Hepatocyte (in vitro differentiated cells): ENCODE data around the gene NPIPB2. TPM values are rescaled to one million over a fixed set of nuclear protein-coding genes. Genes with fewer than 3 reads are reported as not detected.
A peak's percentile ranks its signal among the peaks of the same experiment; 100 is the strongest.
"Not testable (repeated sequence)": the region's sequence is repeated elsewhere in the genome, so short reads cannot be mapped to it uniquely, and the experiment has no call there.

Experiments
- DNase-seq: peaks from one replicate; pipeline ENCODE4 v3.0.0-alpha.2; 2016; ENCODE audit warnings: low spot score
- H2AFZ ChIP-seq: fragments of 200-600 bp; sonication (generic); 2 replicates; pipeline ENCODE4 v1.6.0; 2016; ENCODE audit warnings: antibody characterized with exemption, mild to moderate bottlenecking
- H3K27ac ChIP-seq: fragments of 200-600 bp; sonication (generic); 2 replicates; pipeline ENCODE4 v1.5.1; 2016; ENCODE audit warnings: mild to moderate bottlenecking
- H3K27me3 ChIP-seq: fragments of 200-600 bp; sonication (generic); 2 replicates; pipeline ENCODE4 v1.6.1; 2016
- H3K36me3 ChIP-seq: fragments of 200-600 bp; sonication (generic); replicated peaks from 2 replicates; pipeline ENCODE4 v1.5.1; 2016; ENCODE audit warnings: low read depth; ENCODE audit not compliant: insufficient read depth
- H3K4me1 ChIP-seq: fragments of 200-600 bp; sonication (generic); 2 replicates; pipeline ENCODE4 v1.5.1; 2016; ENCODE audit warnings: mild to moderate bottlenecking, moderate library complexity; ENCODE audit not compliant: insufficient read depth
- H3K4me2 ChIP-seq: fragments of 200-600 bp; sonication (generic); 2 replicates; pipeline ENCODE4 v1.6.0; 2016
- H3K4me3 ChIP-seq: fragments of 200-600 bp; sonication (generic); 2 replicates; pipeline ENCODE4 v1.5.1; 2016; ENCODE audit warnings: mild to moderate bottlenecking
- H3K79me2 ChIP-seq: fragments of 200-600 bp; sonication (generic); 2 replicates; pipeline ENCODE4 v1.6.0; 2017; ENCODE audit warnings: mild to moderate bottlenecking
- H3K9me2 ChIP-seq: fragments of 200-600 bp; sonication (generic); replicated peaks from 2 replicates; pipeline ENCODE4 v1.6.0; 2017; ENCODE audit warnings: mild to moderate bottlenecking; ENCODE audit not compliant: insufficient read depth
- H3K9me3 ChIP-seq: fragments of 200-600 bp; sonication (generic); 2 replicates; pipeline ENCODE4 v1.5.1; 2016; ENCODE audit warnings: low read depth, mild to moderate bottlenecking
- H4K20me1 ChIP-seq: fragments of 200-600 bp; sonication (generic); 2 replicates; pipeline ENCODE4 v1.6.0; 2016; ENCODE audit warnings: mild to moderate bottlenecking; ENCODE audit not compliant: insufficient read depth, poor library complexity, severe bottlenecking
- EZH2 ChIP-seq: fragments of 200-600 bp; sonication (generic); IDR thresholded peaks from 2 replicates; pipeline ENCODE4 v1.6.1; 2016; ENCODE audit warnings: antibody characterized with exemption, mild to moderate bottlenecking, borderline replicate concordance
- EZH2phosphoT487 ChIP-seq: fragments of 200-600 bp; sonication (generic); IDR thresholded peaks from one replicate; pipeline ENCODE4 v1.6.1; 2018; ENCODE audit warnings: antibody characterized with exemption, mild to moderate bottlenecking, low read depth, moderate library complexity; ENCODE audit not compliant: unreplicated experiment, severe bottlenecking
- WGBS: methylation state at CpG from one replicate; pipeline ENCODE4 v1.1.6; 2016; ENCODE audit warnings: low lambda C conversion rate; ENCODE audit errors: missing lambda C conversion rate; 5-methylcytosine and 5-hydroxymethylcytosine counted together
- polyA plus RNA-seq: library from polyadenylated mRNA; unstranded; fragments of >200 nt; fragmentation: Nextera tagmentation; extraction: Ambion mirVana; gene quantifications from 2 replicates; pipeline ENCODE4 v1.2.1, GENCODE V29; 2016
- total RNA-seq: library from RNA; depleted of rRNA; stranded (reverse); fragments of >200 nt; gene quantifications from 2 replicates; pipeline ENCODE4 v1.2.3, GENCODE V29; 2014
- TF ChIP-seq, protein P1 (sequence below): fragments of 200-600 bp; sonication (generic); IDR thresholded peaks from 2 replicates; pipeline ENCODE4 v1.5.1; 2016; ENCODE audit warnings: antibody characterized with exemption, mild to moderate bottlenecking; ENCODE audit not compliant: poor library complexity

The NPIPB2 gene
- total and polyA plus RNA-seq, 2 experiments from 2014 or later, result 5.8 to 12.2 TPM

DNA sequence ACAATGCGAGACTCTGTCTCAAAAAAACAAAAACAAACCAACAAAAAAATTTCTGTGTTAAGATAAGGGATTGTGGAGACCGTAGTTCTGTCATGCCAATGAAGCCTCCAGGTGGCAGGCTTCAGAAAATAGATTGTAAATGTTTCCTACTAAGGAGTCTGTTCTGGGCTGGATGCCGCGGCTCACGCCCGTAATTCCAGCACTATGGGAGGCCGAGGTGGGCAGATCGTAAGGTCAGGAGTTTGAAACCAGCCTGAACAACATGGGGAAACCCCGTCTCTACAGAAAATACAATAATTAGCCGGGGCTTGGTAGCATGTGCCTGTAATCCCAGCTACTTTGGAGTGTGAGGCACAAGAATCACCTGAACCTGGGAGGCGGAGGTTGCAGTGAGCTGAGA lies 30.3 kb upstream of the NPIPB2 start:
- no peak overlapping the region for H3K4me2 ChIP-seq
- no peaks in the 10 kb centered on the region for H3K9me3 ChIP-seq
- no peak overlapping the region for H3K27ac ChIP-seq
- peaks cover 11% of the 10 kb centered on the region for H3K79me2 ChIP-seq
- no peaks in the 10 kb centered on the region for H4K20me1 ChIP-seq
- 79% methylated on average over 11 of the region's 11 CpGs for WGBS
- H3K9me2 ChIP-seq, result no peaks in the 10 kb centered on the region
- DNase-seq, result no peak
- no peaks in the 10 kb centered on the region for H3K27me3 ChIP-seq
- H2AFZ ChIP-seq, result no peak overlapping the region
- H3K4me3 ChIP-seq, result no peak overlapping the region
- no peaks in the 10 kb centered on the region for H3K36me3 ChIP-seq
- TF ChIP-seq EZH2phosphoT487, result no peak
- TF ChIP-seq, protein P1, sequence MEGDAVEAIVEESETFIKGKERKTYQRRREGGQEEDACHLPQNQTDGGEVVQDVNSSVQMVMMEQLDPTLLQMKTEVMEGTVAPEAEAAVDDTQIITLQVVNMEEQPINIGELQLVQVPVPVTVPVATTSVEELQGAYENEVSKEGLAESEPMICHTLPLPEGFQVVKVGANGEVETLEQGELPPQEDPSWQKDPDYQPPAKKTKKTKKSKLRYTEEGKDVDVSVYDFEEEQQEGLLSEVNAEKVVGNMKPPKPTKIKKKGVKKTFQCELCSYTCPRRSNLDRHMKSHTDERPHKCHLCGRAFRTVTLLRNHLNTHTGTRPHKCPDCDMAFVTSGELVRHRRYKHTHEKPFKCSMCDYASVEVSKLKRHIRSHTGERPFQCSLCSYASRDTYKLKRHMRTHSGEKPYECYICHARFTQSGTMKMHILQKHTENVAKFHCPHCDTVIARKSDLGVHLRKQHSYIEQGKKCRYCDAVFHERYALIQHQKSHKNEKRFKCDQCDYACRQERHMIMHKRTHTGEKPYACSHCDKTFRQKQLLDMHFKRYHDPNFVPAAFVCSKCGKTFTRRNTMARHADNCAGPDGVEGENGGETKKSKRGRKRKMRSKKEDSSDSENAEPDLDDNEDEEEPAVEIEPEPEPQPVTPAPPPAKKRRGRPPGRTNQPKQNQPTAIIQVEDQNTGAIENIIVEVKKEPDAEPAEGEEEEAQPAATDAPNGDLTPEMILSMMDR, result peak; percentile 14
- peaks cover 4% of the 10 kb centered on the region for H3K4me1 ChIP-seq

DNA sequence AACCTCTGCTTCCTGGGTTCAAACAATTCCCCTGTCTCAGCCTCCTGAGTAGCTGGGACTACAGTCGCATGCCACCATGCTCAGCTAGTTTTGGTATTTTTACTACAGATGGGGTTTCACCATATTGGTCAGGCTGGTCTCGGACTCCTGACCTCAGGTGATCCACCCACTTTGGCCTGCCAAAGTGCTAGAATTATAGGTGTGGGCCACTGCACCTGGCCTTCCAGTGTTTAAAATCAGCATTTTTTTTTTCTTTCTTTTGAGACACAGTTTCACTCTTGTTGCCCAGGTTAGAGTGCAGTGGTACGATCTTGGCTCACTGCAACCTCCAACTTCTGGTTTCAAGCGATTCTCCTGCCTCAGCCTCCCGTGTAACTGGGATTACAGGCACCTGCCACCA lies 28.4 kb upstream of the NPIPB2 start:
- not testable (repeated sequence) for H3K79me2 ChIP-seq, H3K36me3 ChIP-seq, H3K9me2 ChIP-seq, H3K4me1 ChIP-seq, H3K9me3 ChIP-seq, H3K4me3 ChIP-seq, H4K20me1 ChIP-seq, H3K27me3 ChIP-seq, H3K4me2 ChIP-seq, DNase-seq, H2AFZ ChIP-seq, H3K27ac ChIP-seq
- WGBS, result 88% methylated on average over 5 of the region's 5 CpGs

DNA sequence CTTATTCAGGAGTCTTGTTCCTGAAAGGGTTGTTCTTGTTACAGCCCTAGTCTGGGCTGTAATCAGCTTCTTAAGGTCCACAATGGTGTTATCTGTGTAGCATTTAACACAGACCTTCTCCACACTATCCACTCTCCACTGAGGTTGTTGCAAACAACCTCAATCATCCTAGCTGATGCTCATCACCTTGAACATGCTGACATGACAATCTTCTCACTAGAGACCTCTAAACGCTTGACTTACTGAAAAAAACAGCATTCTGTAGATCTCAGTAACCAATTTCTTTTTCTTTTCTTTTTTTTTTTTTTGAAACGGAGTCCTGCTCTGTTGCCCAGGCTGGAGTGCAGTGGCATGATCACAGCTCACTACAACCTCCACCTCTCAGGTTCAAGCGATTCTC lies 26.7 kb upstream of the NPIPB2 start:
- TF ChIP-seq EZH2phosphoT487, result no peak
- TF ChIP-seq, protein P1, result no peak
- no peak for TF ChIP-seq EZH2
- 100% methylated on average over 3 of the region's 3 CpGs for WGBS
- no peak overlapping the region for H3K4me3 ChIP-seq

DNA sequence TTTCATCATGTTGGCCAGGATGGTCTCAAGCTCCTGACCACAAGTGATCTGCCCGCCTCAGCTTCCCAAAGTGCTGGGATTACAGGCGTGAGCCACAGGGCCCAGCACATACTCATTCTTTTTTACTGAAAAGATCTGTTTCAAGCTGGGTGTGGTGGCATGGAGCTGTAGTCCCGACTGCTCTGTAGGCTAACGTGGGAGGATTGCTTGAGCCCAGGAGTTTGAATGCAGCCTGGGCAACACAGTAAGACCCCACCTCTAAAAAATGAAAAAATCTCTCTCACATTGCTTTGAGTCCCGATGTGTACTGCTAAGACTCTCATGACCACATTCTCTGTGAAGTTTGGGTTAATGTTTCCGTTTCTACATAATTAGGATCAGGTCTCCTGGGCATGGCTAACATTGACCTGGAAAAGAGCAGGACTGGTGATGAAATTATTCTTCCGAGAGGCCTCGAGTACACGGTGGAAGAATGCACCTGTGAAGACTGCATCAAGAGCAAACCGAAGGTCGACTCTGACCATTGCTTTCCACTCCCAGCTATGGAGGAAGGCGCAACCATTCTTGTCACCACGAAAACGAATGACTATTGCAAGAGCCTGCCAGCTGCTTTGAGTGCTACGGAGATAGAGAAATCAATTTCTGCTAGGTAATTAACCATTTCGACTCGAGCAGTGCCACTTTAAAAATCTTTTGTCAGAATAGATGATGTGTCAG lies 25.5 kb upstream of the NPIPB2 start:
- Histone ChIP-seq H4K20me1 (no peaks in the 10 kb centered on the region), H3K9me2 (no peaks in the 10 kb centered on the region), H3K4me3 (no peak overlapping the region), H3K4me2 (no peak overlapping the region), H3K79me2 (no peaks in the 10 kb centered on the region), H3K27me3 (no peaks in the 10 kb centered on the region), H3K9me3 (no peaks in the 10 kb centered on the region), H3K27ac (no peak overlapping the region), H3K4me1 (no peaks in the 10 kb centered on the region), H3K36me3 (no peaks in the 10 kb centered on the region), H2AFZ (no peak overlapping the region)
- no peak for DNase-seq
- TF ChIP-seq EZH2, result no peak
- no peak for TF ChIP-seq EZH2phosphoT487
- TF ChIP-seq, protein P1, result no peak
- 87% methylated on average over 17 of the region's 17 CpGs for WGBS

More for the DNA sequence above, 26.7 kb upstream of the NPIPB2 start:
- Histone ChIP-seq H4K20me1 (no peaks in the 10 kb centered on the region), H3K4me2 (no peak overlapping the region), H2AFZ (no peak overlapping the region), H3K9me2 (no peaks in the 10 kb centered on the region), H3K27ac (no peak overlapping the region), H3K27me3 (no peaks in the 10 kb centered on the region), H3K36me3 (no peaks in the 10 kb centered on the region), H3K79me2 (no peaks in the 10 kb centered on the region), H3K9me3 (no peaks in the 10 kb centered on the region), H3K4me1 (no peaks in the 10 kb centered on the region)
- DNase-seq, result no peak
